PC-9 (cell line): ENCODE measurements around the gene GMDS.

Source experiments
- EZH2 ChIP-seq: fragments of 200-600 bp; sonication (generic); IDR thresholded peaks from 2 replicates; pipeline ENCODE4 v1.8.0; 2017; ENCODE audit warnings: antibody characterized with exemption, low read depth
- TF ChIP-seq, protein P1 (sequence below): fragments of 200-600 bp; sonication (generic); conservative IDR thresholded peaks from 2 replicates; pipeline ENCODE4 v1.6.1; 2017; ENCODE audit warnings: mixed run types, antibody characterized with exemption, mild to moderate bottlenecking, moderate library complexity

DNA sequence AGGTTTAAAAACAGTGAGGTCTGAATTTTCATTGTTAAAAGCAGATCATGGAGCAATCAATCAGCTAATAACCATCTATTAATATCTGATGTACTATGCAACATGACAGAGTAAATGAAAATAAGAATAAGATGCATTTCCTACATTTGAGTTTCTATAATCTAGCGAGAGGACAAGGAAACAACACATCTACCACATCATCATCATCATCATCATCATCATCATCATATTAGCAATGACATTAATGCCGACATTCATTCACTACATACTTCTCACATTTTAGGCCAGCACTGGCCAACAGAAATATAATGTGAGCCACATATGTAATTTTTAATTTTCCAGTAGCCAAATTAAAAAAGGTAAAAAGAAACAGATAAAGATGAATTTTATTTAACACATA is 110.0 kb downstream of the GMDS start:
- TF ChIP-seq EZH2, result no peak
- TF ChIP-seq, protein P1, sequence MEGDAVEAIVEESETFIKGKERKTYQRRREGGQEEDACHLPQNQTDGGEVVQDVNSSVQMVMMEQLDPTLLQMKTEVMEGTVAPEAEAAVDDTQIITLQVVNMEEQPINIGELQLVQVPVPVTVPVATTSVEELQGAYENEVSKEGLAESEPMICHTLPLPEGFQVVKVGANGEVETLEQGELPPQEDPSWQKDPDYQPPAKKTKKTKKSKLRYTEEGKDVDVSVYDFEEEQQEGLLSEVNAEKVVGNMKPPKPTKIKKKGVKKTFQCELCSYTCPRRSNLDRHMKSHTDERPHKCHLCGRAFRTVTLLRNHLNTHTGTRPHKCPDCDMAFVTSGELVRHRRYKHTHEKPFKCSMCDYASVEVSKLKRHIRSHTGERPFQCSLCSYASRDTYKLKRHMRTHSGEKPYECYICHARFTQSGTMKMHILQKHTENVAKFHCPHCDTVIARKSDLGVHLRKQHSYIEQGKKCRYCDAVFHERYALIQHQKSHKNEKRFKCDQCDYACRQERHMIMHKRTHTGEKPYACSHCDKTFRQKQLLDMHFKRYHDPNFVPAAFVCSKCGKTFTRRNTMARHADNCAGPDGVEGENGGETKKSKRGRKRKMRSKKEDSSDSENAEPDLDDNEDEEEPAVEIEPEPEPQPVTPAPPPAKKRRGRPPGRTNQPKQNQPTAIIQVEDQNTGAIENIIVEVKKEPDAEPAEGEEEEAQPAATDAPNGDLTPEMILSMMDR, result no peak
